DOHH2 (cell line): Measurements from ENCODE around the gene GRID1.

Experiments used
- EZH2phosphoT487 ChIP-seq: fragments of 200-600 bp; sonication (generic); IDR thresholded peaks from 2 replicates; pipeline ENCODE4 v1.6.1; 2017; ENCODE audit warnings: borderline replicate concordance, mild to moderate bottlenecking, antibody characterized with exemption, low read length, moderate library complexity, mixed read lengths
- TF ChIP-seq, protein P1 (sequence below): fragments of 200-600 bp; sonication (generic); IDR thresholded peaks from one replicate; pipeline ENCODE4 v1.5.1; 2014; ENCODE audit warnings: antibody characterized with exemption, mild to moderate bottlenecking, low read depth, low read length; ENCODE audit not compliant: poor library complexity, severe bottlenecking

DNA sequence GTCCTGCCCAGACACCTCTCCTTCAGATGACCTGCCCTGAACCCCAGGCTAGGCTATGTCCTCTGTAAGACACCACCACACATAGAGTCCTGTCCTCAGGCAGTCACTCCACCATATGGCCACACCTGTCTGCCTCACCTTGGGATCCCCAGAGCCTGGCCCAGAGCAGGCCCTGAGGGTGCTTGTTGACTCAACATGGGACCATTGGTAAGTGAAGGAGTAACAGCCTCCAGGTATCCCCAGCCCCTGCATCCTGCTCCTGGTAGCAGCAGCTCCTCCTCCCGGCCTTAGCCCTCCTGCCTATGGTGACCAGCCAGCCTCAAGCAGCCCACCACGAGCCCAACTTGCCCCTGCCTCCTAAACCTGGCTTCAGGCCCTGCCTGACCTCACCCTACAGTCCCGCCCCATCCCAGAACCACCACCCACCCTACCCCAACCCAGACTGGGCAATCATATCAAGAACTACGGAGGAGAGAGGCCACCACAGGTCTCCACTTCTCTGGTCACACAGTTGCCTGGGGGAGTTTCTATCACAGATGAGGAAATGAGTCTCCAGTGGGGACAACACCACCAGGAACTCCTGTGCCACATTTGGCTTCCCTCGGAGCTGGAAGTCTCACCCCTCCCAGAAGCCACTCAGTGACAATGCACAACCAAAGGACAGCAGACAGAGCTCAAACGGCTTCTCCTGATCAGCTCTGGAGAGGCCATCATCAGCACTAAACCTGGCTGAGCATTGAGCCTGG, 136.6 kb downstream of the GRID1 start:
- TF ChIP-seq, protein P1, sequence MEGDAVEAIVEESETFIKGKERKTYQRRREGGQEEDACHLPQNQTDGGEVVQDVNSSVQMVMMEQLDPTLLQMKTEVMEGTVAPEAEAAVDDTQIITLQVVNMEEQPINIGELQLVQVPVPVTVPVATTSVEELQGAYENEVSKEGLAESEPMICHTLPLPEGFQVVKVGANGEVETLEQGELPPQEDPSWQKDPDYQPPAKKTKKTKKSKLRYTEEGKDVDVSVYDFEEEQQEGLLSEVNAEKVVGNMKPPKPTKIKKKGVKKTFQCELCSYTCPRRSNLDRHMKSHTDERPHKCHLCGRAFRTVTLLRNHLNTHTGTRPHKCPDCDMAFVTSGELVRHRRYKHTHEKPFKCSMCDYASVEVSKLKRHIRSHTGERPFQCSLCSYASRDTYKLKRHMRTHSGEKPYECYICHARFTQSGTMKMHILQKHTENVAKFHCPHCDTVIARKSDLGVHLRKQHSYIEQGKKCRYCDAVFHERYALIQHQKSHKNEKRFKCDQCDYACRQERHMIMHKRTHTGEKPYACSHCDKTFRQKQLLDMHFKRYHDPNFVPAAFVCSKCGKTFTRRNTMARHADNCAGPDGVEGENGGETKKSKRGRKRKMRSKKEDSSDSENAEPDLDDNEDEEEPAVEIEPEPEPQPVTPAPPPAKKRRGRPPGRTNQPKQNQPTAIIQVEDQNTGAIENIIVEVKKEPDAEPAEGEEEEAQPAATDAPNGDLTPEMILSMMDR = no peak
- no peak for TF ChIP-seq EZH2phosphoT487
